ENCODE measurements around the gene HS2ST1.
"Not testable (repeated sequence)": the region's sequence is repeated elsewhere in the genome, so short reads cannot be mapped to it uniquely, and the experiment has no call there.

The HS2ST1 gene

GRCh38 chr1:86975993-86976550 lies 61.6 kb downstream of the HS2ST1 start:
- DNase-seq, result no peak

GRCh38 chr1:86976664-86977063 lies 62.2 kb downstream of the HS2ST1 start:
- no peak for DNase-seq

- no peak for DNase-seq
These were observed 67.2 kb downstream of the HS2ST1 start for GRCh38 chr1:86981482-86982213.

GRCh38 chr1:86983677-86984076 lies 69.2 kb downstream of the HS2ST1 start:
- not testable (repeated sequence) for DNase-seq

- DNase-seq, result no peak
These were observed 73.0 kb downstream of the HS2ST1 start for GRCh38 chr1:86987446-86987845.

GRCh38 chr1:86988835-86989234 lies 74.4 kb downstream of the HS2ST1 start:
- no peak for DNase-seq

GRCh38 chr1:86989690-86990089 lies 75.3 kb downstream of the HS2ST1 start:
- not testable (repeated sequence) for DNase-seq

GRCh38 chr1:86990826-86991225 lies 76.4 kb downstream of the HS2ST1 start:
- DNase-seq, result no peak

GRCh38 chr1:86991549-86992186 lies 77.2 kb downstream of the HS2ST1 start:
- no peak for DNase-seq

GRCh38 chr1:86992861-86993260 lies 78.4 kb downstream of the HS2ST1 start:
- no peak for DNase-seq

- DNase-seq, result no peak
These were observed 79.0 kb downstream of the HS2ST1 start for GRCh38 chr1:86993269-86993985.

GRCh38 chr1:86994061-86994460 lies 79.6 kb downstream of the HS2ST1 start:
- no peak for DNase-seq

GRCh38 chr1:86997538-86997937 lies 83.1 kb downstream of the HS2ST1 start:
- DNase-seq, result no peak

- DNase-seq, result no peak
These were observed 83.8 kb downstream of the HS2ST1 start for GRCh38 chr1:86998280-86998679.

- DNase-seq, result no peak
These were observed 84.3 kb downstream of the HS2ST1 start for GRCh38 chr1:86998727-86999126.

GRCh38 chr1:87000460-87000859 lies 86.0 kb downstream of the HS2ST1 start:
- no peak for DNase-seq

- DNase-seq, result no peak
These were observed 90.4 kb downstream of the HS2ST1 start for GRCh38 chr1:87004857-87005256.

GRCh38 chr1:87007323-87007722 lies 92.9 kb downstream of the HS2ST1 start:
- no peak for DNase-seq

- not testable (repeated sequence) for DNase-seq
These were observed 99.0 kb downstream of the HS2ST1 start for GRCh38 chr1:87013385-87013784.

GRCh38 chr1:87017998-87018672 lies 103.7 kb downstream of the HS2ST1 start:
- DNase-seq, result no peak

GRCh38 chr1:87023326-87023725 lies 108.9 kb downstream of the HS2ST1 start:
- no peak for DNase-seq

- peak; percentile 38 for DNase-seq
These were observed 110.6 kb downstream of the HS2ST1 start for GRCh38 chr1:87024936-87025540.

GRCh38 chr1:87027561-87027960 lies 113.1 kb downstream of the HS2ST1 start:
- DNase-seq, result not testable (repeated sequence)

All from NCI-H1092 (cell line).